Measurements from ENCODE around the gene STYXL1.
A peak's percentile ranks its signal among the peaks of the same experiment; 100 is the strongest.
"Not testable (repeated sequence)": the region's sequence is repeated elsewhere in the genome, so short reads cannot be mapped to it uniquely, and the experiment has no call there.

The STYXL1 gene

GRCh38 chr7:76053461-76053860 is 5.7 kb upstream of the STYXL1 start:
- H3K27ac ChIP-seq (ENCODE audit: low read depth, low read length): peak overlapping the region; percentile 64
- H3K4me1 ChIP-seq (ENCODE audit: control insufficient read depth, insufficient read depth, low read length): peaks cover 7% of the 10 kb centered on the region; the same call in 1 of the 2 replicates
- no peaks in the 10 kb centered on the region for H3K9me3 ChIP-seq (ENCODE audit: control insufficient read depth, insufficient read depth, low read length)
- H3K36me3 ChIP-seq (ENCODE audit: control insufficient read depth, insufficient read depth, low read length): peaks cover 80% of the 10 kb centered on the region
- H3K9ac ChIP-seq (ENCODE audit: low read depth, low read length): no peak overlapping the region
- no peak overlapping the region for H3K4me3 ChIP-seq (ENCODE audit: low read depth, low read length)
- H3K27me3 ChIP-seq (ENCODE audit: control insufficient read depth, insufficient read depth, low read length): no peaks in the 10 kb centered on the region

- peaks cover 72% of the 10 kb centered on the region for H3K36me3 ChIP-seq (ENCODE audit: control insufficient read depth, insufficient read depth, low read length)
- H3K4me3 ChIP-seq (ENCODE audit: low read depth, low read length): not testable (repeated sequence)
Observed at GRCh38 chr7:76052681-76053080, 4.9 kb upstream of the STYXL1 start.

GRCh38 chr7:76051840-76052239 is 4.0 kb upstream of the STYXL1 start:
- Histone ChIP-seq H3K27ac (ENCODE audit: low read depth, low read length) (no peak overlapping the region), H3K36me3 (ENCODE audit: control insufficient read depth, insufficient read depth, low read length) (peaks cover 64% of the 10 kb centered on the region), H3K4me1 (ENCODE audit: control insufficient read depth, insufficient read depth, low read length) (peaks cover 7% of the 10 kb centered on the region; the same call in 1 of the 2 replicates), H3K9ac (ENCODE audit: low read depth, low read length) (no peak overlapping the region), H3K9me3 (ENCODE audit: control insufficient read depth, insufficient read depth, low read length) (no peaks in the 10 kb centered on the region), H3K4me3 (ENCODE audit: low read depth, low read length) (no peak overlapping the region), H3K27me3 (ENCODE audit: control insufficient read depth, insufficient read depth, low read length) (no peaks in the 10 kb centered on the region)

More at GRCh38 chr7:76052681-76053080, 4.9 kb upstream of the STYXL1 start:
- H3K27ac ChIP-seq (ENCODE audit: low read depth, low read length); H3K27me3 ChIP-seq (ENCODE audit: control insufficient read depth, insufficient read depth, low read length); H3K4me1 ChIP-seq (ENCODE audit: control insufficient read depth, insufficient read depth, low read length); H3K9ac ChIP-seq (ENCODE audit: low read depth, low read length); H3K9me3 ChIP-seq (ENCODE audit: control insufficient read depth, insufficient read depth, low read length): not testable (repeated sequence)

GRCh38 chr7:76050545-76050944 is 2.7 kb upstream of the STYXL1 start:
- no peak overlapping the region for H3K4me3 ChIP-seq (ENCODE audit: low read depth, low read length)
- no peak overlapping the region for H3K27ac ChIP-seq (ENCODE audit: low read depth, low read length)
- H3K27me3 ChIP-seq (ENCODE audit: control insufficient read depth, insufficient read depth, low read length): no peaks in the 10 kb centered on the region
- peaks cover 52% of the 10 kb centered on the region for H3K36me3 ChIP-seq (ENCODE audit: control insufficient read depth, insufficient read depth, low read length)
- H3K9ac ChIP-seq (ENCODE audit: low read depth, low read length): no peak overlapping the region
- H3K9me3 ChIP-seq (ENCODE audit: control insufficient read depth, insufficient read depth, low read length): no peaks in the 10 kb centered on the region
- H3K4me1 ChIP-seq (ENCODE audit: control insufficient read depth, insufficient read depth, low read length): peaks cover 7% of the 10 kb centered on the region; the same call in 1 of the 2 replicates

- Histone ChIP-seq H3K27ac (ENCODE audit: low read depth, low read length) (peak overlapping the region; percentile 92), H3K36me3 (ENCODE audit: control insufficient read depth, insufficient read depth, low read length) (peaks cover 39% of the 10 kb centered on the region), H3K4me3 (ENCODE audit: low read depth, low read length) (peak overlapping the region; percentile 99)
Observed at GRCh38 chr7:76049295-76049694, 1.5 kb upstream of the STYXL1 start.

DNA sequence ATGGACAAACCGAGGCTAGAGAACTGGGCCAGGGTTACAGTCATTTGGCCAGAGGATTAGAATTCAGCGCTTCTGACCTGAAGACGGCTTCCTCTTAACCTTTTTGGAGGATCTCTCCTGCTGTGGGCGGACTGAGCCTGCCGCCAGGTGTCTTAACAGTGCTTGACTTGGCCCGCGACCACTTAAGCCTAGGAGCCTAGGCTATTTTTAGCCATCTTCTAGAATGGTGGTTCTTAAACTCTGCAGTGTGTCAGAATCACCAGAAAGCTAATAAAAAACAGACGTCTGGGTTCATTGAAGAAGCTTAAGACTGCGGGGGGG is 828 bp upstream of the STYXL1 start:
- Histone ChIP-seq H3K36me3 (ENCODE audit: control insufficient read depth, insufficient read depth, low read length) (peaks cover 32% of the 10 kb centered on the region), H3K9ac (ENCODE audit: low read depth, low read length) (peak overlapping the region; percentile 95), H3K27me3 (ENCODE audit: control insufficient read depth, insufficient read depth, low read length) (no peaks in the 10 kb centered on the region), H3K9me3 (ENCODE audit: control insufficient read depth, insufficient read depth, low read length) (no peaks in the 10 kb centered on the region), H3K4me3 (ENCODE audit: low read depth, low read length) (peak overlapping the region; percentile 99), H3K27ac (ENCODE audit: low read depth, low read length) (peak overlapping the region; percentile 92), H3K4me1 (ENCODE audit: control insufficient read depth, insufficient read depth, low read length) (peaks cover 7% of the 10 kb centered on the region; the same call in 1 of the 2 replicates)

More at GRCh38 chr7:76049295-76049694, 1.5 kb upstream of the STYXL1 start:
- Histone ChIP-seq H3K27me3 (ENCODE audit: control insufficient read depth, insufficient read depth, low read length) (no peaks in the 10 kb centered on the region), H3K9me3 (ENCODE audit: control insufficient read depth, insufficient read depth, low read length) (no peaks in the 10 kb centered on the region), H3K9ac (ENCODE audit: low read depth, low read length) (0 out of 2 replicates have a peak overlapping the region, but pooled peaks have one; percentile 95), H3K4me1 (ENCODE audit: control insufficient read depth, insufficient read depth, low read length) (peaks cover 7% of the 10 kb centered on the region; the same call in 1 of the 2 replicates)

DNA sequence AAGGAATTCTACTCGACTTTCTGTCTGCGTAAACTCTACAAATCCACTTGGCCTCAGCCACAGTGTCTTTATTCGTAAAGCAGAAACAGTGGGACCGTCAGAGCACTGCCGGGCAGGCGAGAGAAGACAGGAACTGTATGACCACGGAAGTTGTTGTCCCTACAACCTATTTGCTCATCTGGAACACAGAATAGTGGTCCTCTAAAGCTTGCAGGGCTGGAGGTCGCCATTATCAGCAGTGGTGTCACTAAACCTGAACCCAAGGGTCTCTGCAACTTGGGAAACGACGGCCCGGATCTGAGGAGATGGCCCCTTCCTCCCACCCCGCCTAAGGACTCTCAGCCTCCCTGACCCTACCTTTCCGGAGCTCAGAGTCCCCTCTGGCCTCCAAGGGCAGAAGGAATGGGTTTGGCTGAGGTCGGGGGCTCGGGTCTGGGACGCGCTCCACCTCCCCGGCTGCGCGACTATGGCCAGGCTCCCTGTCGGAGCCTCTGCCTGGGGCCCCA is 442 bp downstream of the STYXL1 start:
- Histone ChIP-seq H3K9me3 (ENCODE audit: control insufficient read depth, insufficient read depth, low read length) (no peaks in the 10 kb centered on the region), H3K4me1 (ENCODE audit: control insufficient read depth, insufficient read depth, low read length) (peaks cover 7% of the 10 kb centered on the region; the same call in 1 of the 2 replicates), H3K27ac (ENCODE audit: low read depth, low read length) (peak overlapping the region; percentile 92), H3K27me3 (ENCODE audit: control insufficient read depth, insufficient read depth, low read length) (no peaks in the 10 kb centered on the region), H3K9ac (ENCODE audit: low read depth, low read length) (peak overlapping the region; percentile 95), H3K36me3 (ENCODE audit: control insufficient read depth, insufficient read depth, low read length) (peaks cover 23% of the 10 kb centered on the region), H3K4me3 (ENCODE audit: low read depth, low read length) (peak overlapping the region; percentile 99)

GRCh38 chr7:76044375-76044865 is 3.4 kb downstream of the STYXL1 start:
- no peak overlapping the region for H3K9ac ChIP-seq (ENCODE audit: low read depth, low read length)
- peaks cover 5% of the 10 kb centered on the region; the same call in 1 of the 2 replicates for H3K4me1 ChIP-seq (ENCODE audit: control insufficient read depth, insufficient read depth, low read length)
- no peaks in the 10 kb centered on the region for H3K9me3 ChIP-seq (ENCODE audit: control insufficient read depth, insufficient read depth, low read length)
- H3K27ac ChIP-seq (ENCODE audit: low read depth, low read length): no peak overlapping the region
- peaks cover 9% of the 10 kb centered on the region for H3K36me3 ChIP-seq (ENCODE audit: control insufficient read depth, insufficient read depth, low read length)
- H3K4me3 ChIP-seq (ENCODE audit: low read depth, low read length): no peak overlapping the region
- no peaks in the 10 kb centered on the region for H3K27me3 ChIP-seq (ENCODE audit: control insufficient read depth, insufficient read depth, low read length)

DNA sequence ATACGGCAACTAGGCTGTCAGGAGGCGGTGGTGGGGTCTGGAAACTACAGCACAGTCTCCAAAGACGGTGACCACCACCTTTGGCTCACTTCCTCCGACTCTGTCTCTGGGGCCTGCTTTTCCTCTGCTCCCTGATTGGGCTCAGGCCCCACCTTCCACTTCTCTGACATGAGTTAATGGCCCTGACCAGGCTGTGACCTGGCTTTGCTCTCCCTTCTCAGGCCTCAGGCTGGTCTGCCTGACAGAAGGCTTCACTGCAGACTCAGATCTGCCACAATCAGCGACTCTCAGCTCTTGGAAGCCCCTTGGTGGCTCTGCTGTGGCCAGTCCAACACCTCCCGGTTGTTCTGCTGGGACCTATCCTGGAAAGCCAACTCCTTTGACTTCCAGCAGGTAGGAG is 7.7 kb downstream of the STYXL1 start:
- Histone ChIP-seq H3K36me3 (ENCODE audit: control insufficient read depth, insufficient read depth, low read length) (peaks cover 3% of the 10 kb centered on the region; the same call in 1 of the 2 replicates), H3K4me3 (ENCODE audit: low read depth, low read length) (no peak overlapping the region), H3K9ac (ENCODE audit: low read depth, low read length) (no peak overlapping the region), H3K27me3 (ENCODE audit: control insufficient read depth, insufficient read depth, low read length) (no peaks in the 10 kb centered on the region), H3K27ac (ENCODE audit: low read depth, low read length) (no peak overlapping the region), H3K9me3 (ENCODE audit: control insufficient read depth, insufficient read depth, low read length) (no peaks in the 10 kb centered on the region), H3K4me1 (ENCODE audit: control insufficient read depth, insufficient read depth, low read length) (no peaks in the 10 kb centered on the region)

DNA sequence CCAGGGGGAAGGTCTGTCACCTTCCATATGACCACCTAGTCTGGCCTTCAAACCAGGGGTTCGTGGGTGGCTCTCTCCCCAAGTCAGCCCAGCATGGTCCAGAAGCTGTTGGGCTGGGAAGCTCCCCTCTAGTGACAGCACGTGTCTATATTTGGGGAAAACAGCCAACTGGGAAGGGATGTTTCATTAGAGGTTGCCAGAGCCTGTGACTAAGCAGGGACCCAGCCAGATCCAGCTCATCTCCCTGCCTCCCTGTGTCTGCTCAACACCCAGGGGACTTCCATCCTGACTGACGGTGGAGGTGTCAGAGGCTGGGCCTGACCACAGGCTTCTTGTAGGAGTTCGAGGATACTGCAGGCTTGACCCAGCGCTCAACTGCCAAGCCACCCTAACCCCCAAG is 10.5 kb downstream of the STYXL1 start:
- H3K9ac ChIP-seq (ENCODE audit: low read depth, low read length): no peak overlapping the region

DNA sequence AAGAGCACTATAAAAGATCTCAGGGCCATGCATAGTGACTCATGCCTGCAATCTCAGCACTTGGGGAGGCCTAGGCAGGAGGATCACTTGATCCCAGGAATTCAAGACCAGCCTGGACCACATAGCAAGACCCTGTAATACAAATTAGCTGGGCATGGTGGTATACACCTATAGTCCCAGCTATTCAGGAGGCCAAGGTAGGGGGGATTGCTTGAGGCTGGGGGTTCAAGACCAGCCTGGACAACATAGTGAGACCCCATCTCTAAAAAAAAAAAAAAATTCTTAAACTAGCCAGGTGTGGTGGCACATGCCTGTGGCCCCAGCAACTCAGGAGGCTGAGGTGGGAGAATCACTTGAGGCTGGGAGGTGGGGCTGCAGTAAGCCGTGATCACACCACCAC is 15.8 kb downstream of the STYXL1 start:
- Histone ChIP-seq H3K4me1 (ENCODE audit: control insufficient read depth, insufficient read depth, low read length) (no peaks in the 10 kb centered on the region), H3K27me3 (ENCODE audit: control insufficient read depth, insufficient read depth, low read length) (no peaks in the 10 kb centered on the region), H3K9ac (ENCODE audit: low read depth, low read length) (no peak overlapping the region), H3K9me3 (ENCODE audit: control insufficient read depth, insufficient read depth, low read length) (no peaks in the 10 kb centered on the region), H3K27ac (ENCODE audit: low read depth, low read length) (no peak overlapping the region), H3K4me3 (ENCODE audit: low read depth, low read length) (no peak overlapping the region), H3K36me3 (ENCODE audit: control insufficient read depth, insufficient read depth, low read length) (peaks cover 16% of the 10 kb centered on the region)

More for the DNA sequence above, 10.5 kb downstream of the STYXL1 start:
- H3K9me3 ChIP-seq (ENCODE audit: control insufficient read depth, insufficient read depth, low read length): no peaks in the 10 kb centered on the region
- H3K4me3 ChIP-seq (ENCODE audit: low read depth, low read length): no peak overlapping the region
- H3K27me3 ChIP-seq (ENCODE audit: control insufficient read depth, insufficient read depth, low read length): no peaks in the 10 kb centered on the region
- no peak overlapping the region for H3K27ac ChIP-seq (ENCODE audit: low read depth, low read length)
- H3K4me1 ChIP-seq (ENCODE audit: control insufficient read depth, insufficient read depth, low read length): no peaks in the 10 kb centered on the region
- H3K36me3 ChIP-seq (ENCODE audit: control insufficient read depth, insufficient read depth, low read length): 0 out of 2 replicates have a peak, but pooled peaks cover 3% of the 10 kb centered on the region

Data from HUES48 (cell line).